SK-N-SH (cell line): ENCODE results near the gene GNG13. TPM values are rescaled to one million over a fixed set of nuclear protein-coding genes. Genes with fewer than 3 reads are reported as not detected.

Experiments
- CTCF ChIA-PET: fragments of 300-600, 350-600 bp; formaldehyde crosslinking; extraction: SDS; loops from one replicate; lab custom pipeline; 2021; lab: Yijun Ruan, JAX
- POLR2A ChIA-PET: fragments of 350-600 bp; sonication (Branson Sonifier 250); formaldehyde crosslinking; extraction: SDS; loops from one replicate; lab custom pipeline; 2020; ENCODE audit warnings: antibody characterized with exemption, inconsistent platforms; lab: Yijun Ruan, JAX
- DNase-seq: peaks from one replicate; pipeline ENCODE4 v3.0.0; 2012
- H2AFZ ChIP-seq: fragments of 200-600 bp; sonication (generic); 2 replicates; pipeline ENCODE4 v1.8.1; 2016; ENCODE audit warnings: antibody characterized with exemption, mild to moderate bottlenecking, low read depth
- H3F3A ChIP-seq: fragments of 200-600 bp; sonication (generic); replicated peaks from 2 replicates; pipeline ENCODE3; 2016; ENCODE audit warnings: antibody characterized with exemption, mild to moderate bottlenecking; ENCODE audit not compliant: insufficient read depth
- H3K27ac ChIP-seq, 2 experiments: fragments of 200-500 bp in 1 of 2; fragments of 200-600 bp in 1 of 2; sonication (Bioruptor generic) in 1 of 2; sonication (generic), shearing (Covaris generic) in 1 of 2; 2 replicates each; pipeline versions ENCODE4 v1.5.1 to v1.6.1; 2014 to 2016; ENCODE audit warnings: low read depth in 2 of 2, inconsistent platforms in 1 of 2, low read length in 1 of 2, mild to moderate bottlenecking in 1 of 2, mixed read lengths in 1 of 2
- H3K27me3 ChIP-seq: fragments of 200-600 bp; sonication (generic), shearing (Covaris generic); 2 replicates; pipeline ENCODE4 v1.6.1; 2016; ENCODE audit warnings: mixed run types; ENCODE audit not compliant: insufficient read depth
- H3K36me3 ChIP-seq, 2 experiments: fragments of 200-500 bp in 1 of 2; fragments of 200-600 bp in 1 of 2; sonication (Bioruptor generic) in 1 of 2; sonication (generic) in 1 of 2; replicated peaks in 1 of 2; 2 replicates each; pipeline versions ENCODE3 to v1.5.1; 2014 to 2016; ENCODE audit warnings: low read length in 1 of 2, mild to moderate bottlenecking in 1 of 2; ENCODE audit not compliant: insufficient read depth in 2 of 2, control insufficient read depth in 1 of 2
- H3K4me1 ChIP-seq, 2 experiments: fragments of 200-500 bp in 1 of 2; fragments of 200-600 bp in 1 of 2; sonication (Bioruptor generic) in 1 of 2; sonication (generic), shearing (Covaris generic) in 1 of 2; 2 replicates each; pipeline versions ENCODE4 v1.5.1 to v1.6.1; 2014 to 2016; ENCODE audit warnings: low read depth in 1 of 2, low read length in 1 of 2, mixed run types in 1 of 2; ENCODE audit not compliant: insufficient read depth in 2 of 2, control insufficient read depth in 1 of 2
- H3K4me2 ChIP-seq: fragments of 200-600 bp; sonication (generic), shearing (Covaris generic); 2 replicates; pipeline ENCODE4 v1.6.1; 2017; ENCODE audit warnings: mixed run types
- H3K4me3 ChIP-seq, 2 experiments: fragments of 200-500 bp in 1 of 2; fragments of 200-600 bp in 1 of 2; sonication (Bioruptor generic) in 1 of 2; sonication (generic), shearing (Covaris generic) in 1 of 2; 2 replicates each; pipeline versions ENCODE4 v1.5.1 to v1.8.1; 2014 to 2016; ENCODE audit warnings: low read depth in 2 of 2, inconsistent platforms in 1 of 2, low read length in 1 of 2, mild to moderate bottlenecking in 1 of 2, mixed read lengths in 1 of 2, moderate library complexity in 1 of 2
- H3K79me2 ChIP-seq: fragments of 200-600 bp; sonication (generic); 2 replicates; pipeline ENCODE4 v1.8.1; 2017; ENCODE audit warnings: mild to moderate bottlenecking; ENCODE audit not compliant: insufficient read depth
- H3K9ac ChIP-seq: fragments of 200-600 bp; sonication (generic); 2 replicates; pipeline ENCODE4 v1.6.1; 2017; ENCODE audit warnings: mixed run types
- H3K9me2 ChIP-seq: fragments of 200-600 bp; sonication (generic); 2 replicates; pipeline ENCODE4 v1.6.1; 2017; ENCODE audit warnings: mixed run types
- H3K9me3 ChIP-seq: fragments of 200-600 bp; sonication (generic); 2 replicates; pipeline ENCODE4 v1.6.1; 2017; ENCODE audit warnings: mixed run types, mild to moderate bottlenecking, moderate library complexity
- H4K20me1 ChIP-seq: fragments of 200-600 bp; sonication (generic); 2 replicates; pipeline ENCODE4 v1.6.1; 2017; ENCODE audit warnings: mild to moderate bottlenecking, mixed run types; ENCODE audit not compliant: insufficient read depth
- CTCF ChIP-seq: fragments of 200-600 bp; sonication (generic); IDR thresholded peaks from 2 replicates; pipeline ENCODE4 v1.6.1; 2017; ENCODE audit warnings: antibody characterized with exemption, mild to moderate bottlenecking, moderate library complexity
- EZH2phosphoT487 ChIP-seq: fragments of 200-600 bp; sonication (generic); IDR thresholded peaks from 2 replicates; pipeline ENCODE4 v1.6.1; 2017; ENCODE audit warnings: low read depth, mixed run types, mild to moderate bottlenecking, antibody characterized with exemption, moderate library complexity, borderline replicate concordance
- FOXM1 ChIP-seq: IDR thresholded peaks from 2 replicates; pipeline ENCODE4 v1.4.0; 2012; ENCODE audit warnings: low read depth, mild to moderate bottlenecking
- IRF3 ChIP-seq: fragments of 150-350 bp; IDR thresholded peaks from 2 replicates; pipeline ENCODE4 v1.6.1; 2016; ENCODE audit warnings: mild to moderate bottlenecking, low read depth, low read length
- MAX ChIP-seq: IDR thresholded peaks from 2 replicates; pipeline ENCODE4 v1.4.0; 2012; ENCODE audit warnings: low read depth
- POLR2AphosphoS5 ChIP-seq: IDR thresholded peaks from 2 replicates; pipeline ENCODE4 v1.6.1; 2012; ENCODE audit warnings: low read depth, low read length
- RFX5 ChIP-seq: IDR thresholded peaks from 2 replicates; pipeline ENCODE4 v1.6.1; 2012; ENCODE audit warnings: mild to moderate bottlenecking, improper control_type of control experiment, low read length
- USF1 ChIP-seq: IDR thresholded peaks from 2 replicates; pipeline ENCODE4 v1.4.0; 2012; ENCODE audit warnings: low read depth, borderline replicate concordance
- WGBS: methylation state at CpG from one replicate; pipeline ENCODE4 v1.1.6; 2017; ENCODE audit warnings: low lambda C conversion rate; 5-methylcytosine and 5-hydroxymethylcytosine counted together
- polyA plus RNA-seq, 3 experiments: library from polyadenylated mRNA; depleted of rRNA; stranded (reverse); fragments of >200 nt; gene quantifications; 2 replicates each; pipeline ENCODE4 v1.2.3, GENCODE V29; 2012

The GNG13 gene
- polyA plus RNA-seq, 1 of the 3 experiments (the other 2 are of a cell fraction) = not detected

GRCh38 chr16:845351-845745 lies 44.8 kb upstream of the GNG13 start:
- no peaks in the 10 kb centered on the region for H4K20me1 ChIP-seq
- H3K4me2 ChIP-seq = no peak overlapping the region
- no peak overlapping the region for H3K4me3 ChIP-seq
- no peak overlapping the region for H3K27ac ChIP-seq
- no peak overlapping the region for H3K9ac ChIP-seq
- no peaks in the 10 kb centered on the region for H3K79me2 ChIP-seq
- H3K9me3 ChIP-seq = no peaks in the 10 kb centered on the region
- H3F3A ChIP-seq = no peaks in the 10 kb centered on the region
- H3K36me3 ChIP-seq = no peaks in the 10 kb centered on the region
- WGBS = 21% methylated on average over 22 of the region's 26 CpGs
- TF ChIP-seq RFX5 (no peak), MAX (no peak), EZH2phosphoT487 (no peak), CTCF (no peak)
- TF ChIP-seq, all 33 proteins: peak for 0
- Histone ChIP-seq H2AFZ (no peak overlapping the region), H3K27me3 (peaks cover 56% of the 10 kb centered on the region), H3K9me2 (no peaks in the 10 kb centered on the region), H3K4me1 (no peaks in the 10 kb centered on the region)
- no peak for DNase-seq
- ChIA-PET CTCF (no interaction called here), POLR2A (no interaction called here)

- WGBS = 36% methylated on average over 29 of the region's 48 CpGs
- Histone ChIP-seq H3K9ac (no peak overlapping the region), H3K4me3 (no peak overlapping the region), H2AFZ (no peak overlapping the region), H3K27ac (no peak overlapping the region), H3K9me2 (no peaks in the 10 kb centered on the region), H4K20me1 (no peaks in the 10 kb centered on the region), H3K4me2 (no peak overlapping the region), H3K79me2 (no peaks in the 10 kb centered on the region), H3K27me3 (peaks cover 62% of the 10 kb centered on the region), H3K9me3 (no peaks in the 10 kb centered on the region), H3K4me1 (no peaks in the 10 kb centered on the region), H3F3A (no peaks in the 10 kb centered on the region), H3K36me3 (no peaks in the 10 kb centered on the region)
- DNase-seq = no peak
- POLR2A ChIA-PET = no interaction called here
- CTCF ChIA-PET = no interaction called here
- no peak for TF ChIP-seq FOXM1
- TF ChIP-seq USF1 = no peak
- TF ChIP-seq POLR2AphosphoS5 = no peak
- TF ChIP-seq IRF3 = no peak
- TF ChIP-seq EZH2phosphoT487 = no peak
Measured at GRCh38 chr16:844638-845350, 44.3 kb upstream of the GNG13 start.
